NB4 (cell line): Measurements from ENCODE around the gene KCNH3.

Experiments
- POLR2A ChIP-seq: IDR thresholded peaks from 2 replicates; pipeline ENCODE4 v1.6.1; 2011; ENCODE audit warnings: mild to moderate bottlenecking; ENCODE audit not compliant: insufficient read length; ENCODE audit errors: extremely low read depth
- TF ChIP-seq, protein P1 (sequence below): IDR thresholded peaks from one replicate; pipeline ENCODE4 v1.5.1; 2012; ENCODE audit warnings: low read depth, low read length

DNA sequence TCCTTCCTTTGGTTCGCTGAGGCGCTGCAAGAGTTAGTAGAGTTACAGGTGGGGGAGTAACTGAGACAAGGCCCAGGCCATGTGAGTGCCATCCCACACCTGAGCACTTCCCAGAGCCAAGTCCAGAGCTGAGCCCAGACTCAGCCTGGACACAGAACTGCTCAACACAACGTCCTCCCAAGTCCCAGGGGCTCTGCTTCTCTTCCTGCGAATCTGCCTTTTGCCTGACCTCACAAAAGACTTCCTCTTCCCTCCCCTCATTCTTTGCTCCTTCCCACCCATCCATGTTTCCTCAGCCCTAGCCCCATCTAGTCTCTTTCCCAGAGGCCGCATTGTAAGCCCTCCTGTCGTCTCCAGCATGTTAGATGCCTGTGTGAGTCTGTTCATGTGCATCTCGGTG, 45.8 kb downstream of the KCNH3 start:
- TF ChIP-seq, protein P1, sequence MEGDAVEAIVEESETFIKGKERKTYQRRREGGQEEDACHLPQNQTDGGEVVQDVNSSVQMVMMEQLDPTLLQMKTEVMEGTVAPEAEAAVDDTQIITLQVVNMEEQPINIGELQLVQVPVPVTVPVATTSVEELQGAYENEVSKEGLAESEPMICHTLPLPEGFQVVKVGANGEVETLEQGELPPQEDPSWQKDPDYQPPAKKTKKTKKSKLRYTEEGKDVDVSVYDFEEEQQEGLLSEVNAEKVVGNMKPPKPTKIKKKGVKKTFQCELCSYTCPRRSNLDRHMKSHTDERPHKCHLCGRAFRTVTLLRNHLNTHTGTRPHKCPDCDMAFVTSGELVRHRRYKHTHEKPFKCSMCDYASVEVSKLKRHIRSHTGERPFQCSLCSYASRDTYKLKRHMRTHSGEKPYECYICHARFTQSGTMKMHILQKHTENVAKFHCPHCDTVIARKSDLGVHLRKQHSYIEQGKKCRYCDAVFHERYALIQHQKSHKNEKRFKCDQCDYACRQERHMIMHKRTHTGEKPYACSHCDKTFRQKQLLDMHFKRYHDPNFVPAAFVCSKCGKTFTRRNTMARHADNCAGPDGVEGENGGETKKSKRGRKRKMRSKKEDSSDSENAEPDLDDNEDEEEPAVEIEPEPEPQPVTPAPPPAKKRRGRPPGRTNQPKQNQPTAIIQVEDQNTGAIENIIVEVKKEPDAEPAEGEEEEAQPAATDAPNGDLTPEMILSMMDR, result no peak
- TF ChIP-seq POLR2A, result no peak
